ENCODE measurements around the gene PID1. TPM values are rescaled to one million over a fixed set of nuclear protein-coding genes. Genes with fewer than 3 reads are reported as not detected.

PID1 gene
- total and polyA plus RNA-seq, 2 donors (not counting 1 experiment from before 2014, with no cell fraction given): 0.10 TPM; not detected in 1

DNA sequence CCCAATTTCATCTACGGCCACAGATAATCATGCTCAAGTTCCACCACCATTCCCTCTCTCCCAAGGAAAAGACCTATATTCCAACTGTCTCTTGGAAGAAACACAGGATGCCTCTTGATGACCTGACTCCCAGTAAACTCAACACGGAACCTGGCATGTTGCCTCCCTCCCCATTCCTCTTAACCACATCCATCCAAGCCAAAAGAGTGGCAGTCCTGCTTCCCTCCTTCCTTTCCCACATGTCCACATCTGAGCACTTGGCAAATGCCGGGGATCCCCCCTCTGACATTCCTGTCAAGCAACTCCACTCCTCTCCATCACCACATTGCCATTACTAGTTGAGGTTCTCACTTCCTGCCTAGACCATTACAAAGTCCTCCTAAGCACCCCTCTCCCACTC is 49.4 kb downstream of the PID1 start:
- no peak for ATAC-seq (ENCODE audit: low read depth)
- ChIA-PET POLR2A (no interaction called here), CTCF (no interaction called here)
- Histone ChIP-seq H3K4me3 (ENCODE audit: control extremely low read depth in 1 of 5, extremely low read depth in 1 of 5, insufficient read depth in 1 of 5, low read depth in 2 of 5, low read length in 4 of 5) (no peak overlapping the region), H3K4me2 (replicated peaks; ENCODE audit: low read depth, low read length, poor library complexity, severe bottlenecking) (no peak overlapping the region), H3K9ac (ENCODE audit: low read length) (no peak overlapping the region), H3K9me3 (ENCODE audit: control extremely low read depth in 1 of 3, control insufficient read depth in 2 of 3, insufficient read depth in 1 of 3, low read length in 2 of 3) (peaks cover 0 to 6% (median 0%) of the 10 kb centered on the region in 3 donors), H3K27ac (ENCODE audit: low read length in 2 of 2) (no peak overlapping the region), H3K27me3 (replicated peaks in 1 of 4; ENCODE audit: control extremely low read depth in 1 of 4, control insufficient read depth in 3 of 4, insufficient read depth in 4 of 4, low read length in 3 of 4) (no peaks in the 10 kb centered on the region), H3K79me2 (ENCODE audit: control insufficient read depth, insufficient read depth, low read length) (no peaks in the 10 kb centered on the region), H3K36me3 (replicated peaks in 1 of 2; ENCODE audit: control extremely low read depth in 1 of 2, control insufficient read depth in 1 of 2, extremely low read depth in 1 of 2, insufficient read depth in 2 of 2, low read length in 1 of 2) (no peaks in the 10 kb centered on the region), H4K20me1 (ENCODE audit: control insufficient read depth, insufficient read depth, low read length, poor library complexity, severe bottlenecking) (no peaks in the 10 kb centered on the region), H2AFZ (ENCODE audit: insufficient read depth, low read depth, low read length, poor library complexity, severe bottlenecking) (no peak overlapping the region), H3K4me1 (ENCODE audit: control insufficient read depth in 2 of 2, insufficient read depth in 2 of 2, low read length in 2 of 2) (no peaks in the 10 kb centered on the region)
- Mint-ChIP-seq H3K4me3 (no peak overlapping the region), H3K27me3 (no peaks in the 10 kb centered on the region), H3K4me1 (no peaks in the 10 kb centered on the region), H3K9me3 (ENCODE audit: insufficient read depth) (no peaks in the 10 kb centered on the region), H3K27ac (no peak overlapping the region)
- whole genome bisulfite sequencing (ENCODE audit: insufficient coverage): 85% methylated on average over 3 of the region's 3 CpGs
- intact Hi-C loops (cut with micrococcal nuclease): no loop called here
- no peak for DNase-seq
- no peak for TF ChIP-seq CTCF (IDR thresholded peaks at IDR 0.05)

GRCh38 chr2:229220254-229220653 is 50.8 kb downstream of the PID1 start:
- Histone ChIP-seq H2AFZ (ENCODE audit: insufficient read depth, low read depth, low read length, poor library complexity, severe bottlenecking) (no peak overlapping the region), H3K9ac (ENCODE audit: low read length) (no peak overlapping the region), H3K4me1 (ENCODE audit: control insufficient read depth in 2 of 2, insufficient read depth in 2 of 2, low read length in 2 of 2) (no peaks in the 10 kb centered on the region), H3K36me3 (replicated peaks in 1 of 2; ENCODE audit: control extremely low read depth in 1 of 2, control insufficient read depth in 1 of 2, extremely low read depth in 1 of 2, insufficient read depth in 2 of 2, low read length in 1 of 2) (no peaks in the 10 kb centered on the region), H3K9me3 (ENCODE audit: control extremely low read depth in 1 of 3, control insufficient read depth in 2 of 3, insufficient read depth in 1 of 3, low read length in 2 of 3) (peaks cover 0 to 6% (median 0%) of the 10 kb centered on the region in 3 donors), H3K4me2 (replicated peaks; ENCODE audit: low read depth, low read length, poor library complexity, severe bottlenecking) (no peak overlapping the region), H4K20me1 (ENCODE audit: control insufficient read depth, insufficient read depth, low read length, poor library complexity, severe bottlenecking) (no peaks in the 10 kb centered on the region), H3K27ac (ENCODE audit: low read length in 2 of 2) (no peak overlapping the region), H3K4me3 (ENCODE audit: control extremely low read depth in 1 of 5, extremely low read depth in 1 of 5, insufficient read depth in 1 of 5, low read depth in 2 of 5, low read length in 4 of 5) (no peak overlapping the region), H3K27me3 (replicated peaks in 1 of 4; ENCODE audit: control extremely low read depth in 1 of 4, control insufficient read depth in 3 of 4, insufficient read depth in 4 of 4, low read length in 3 of 4) (no peaks in the 10 kb centered on the region), H3K79me2 (ENCODE audit: control insufficient read depth, insufficient read depth, low read length) (no peaks in the 10 kb centered on the region)
- WGBS (ENCODE audit: insufficient coverage): 86% methylated on average over 1 of the region's 4 CpGs
- intact Hi-C loops (cut with micrococcal nuclease): no loop called here
- ChIA-PET CTCF (no interaction called here), POLR2A (no interaction called here)
- DNase-seq (no peak), ATAC-seq (ENCODE audit: low read depth) (no peak)
- H3K9me3 Mint-ChIP-seq (ENCODE audit: insufficient read depth): no peaks in the 10 kb centered on the region
- H3K4me3 Mint-ChIP-seq: no peak overlapping the region
- no peaks in the 10 kb centered on the region for H3K4me1 Mint-ChIP-seq
- TF ChIP-seq EZH2 (IDR thresholded peaks at IDR 0.05; ENCODE audit: borderline replicate concordance, insufficient read depth, low read depth, low read length, poor library complexity, severe bottlenecking): no peak
- TF ChIP-seq CTCF (IDR thresholded peaks at IDR 0.05): no peak
- no peaks in the 10 kb centered on the region for H3K27me3 Mint-ChIP-seq
- no peak overlapping the region for H3K27ac Mint-ChIP-seq
